GM12892 (cell line): Measurements from ENCODE around the gene ATP5F1E.

Experiments
- POLR2A ChIP-seq: IDR thresholded peaks from 2 replicates; pipeline ENCODE4 v1.6.1; 2011; ENCODE audit warnings: low read depth, low read length, control low read depth
- POLR2AphosphoS5 ChIP-seq: IDR thresholded peaks from 2 replicates; pipeline ENCODE4 v1.6.1; 2011; ENCODE audit warnings: low read depth, low read length, control low read depth

DNA sequence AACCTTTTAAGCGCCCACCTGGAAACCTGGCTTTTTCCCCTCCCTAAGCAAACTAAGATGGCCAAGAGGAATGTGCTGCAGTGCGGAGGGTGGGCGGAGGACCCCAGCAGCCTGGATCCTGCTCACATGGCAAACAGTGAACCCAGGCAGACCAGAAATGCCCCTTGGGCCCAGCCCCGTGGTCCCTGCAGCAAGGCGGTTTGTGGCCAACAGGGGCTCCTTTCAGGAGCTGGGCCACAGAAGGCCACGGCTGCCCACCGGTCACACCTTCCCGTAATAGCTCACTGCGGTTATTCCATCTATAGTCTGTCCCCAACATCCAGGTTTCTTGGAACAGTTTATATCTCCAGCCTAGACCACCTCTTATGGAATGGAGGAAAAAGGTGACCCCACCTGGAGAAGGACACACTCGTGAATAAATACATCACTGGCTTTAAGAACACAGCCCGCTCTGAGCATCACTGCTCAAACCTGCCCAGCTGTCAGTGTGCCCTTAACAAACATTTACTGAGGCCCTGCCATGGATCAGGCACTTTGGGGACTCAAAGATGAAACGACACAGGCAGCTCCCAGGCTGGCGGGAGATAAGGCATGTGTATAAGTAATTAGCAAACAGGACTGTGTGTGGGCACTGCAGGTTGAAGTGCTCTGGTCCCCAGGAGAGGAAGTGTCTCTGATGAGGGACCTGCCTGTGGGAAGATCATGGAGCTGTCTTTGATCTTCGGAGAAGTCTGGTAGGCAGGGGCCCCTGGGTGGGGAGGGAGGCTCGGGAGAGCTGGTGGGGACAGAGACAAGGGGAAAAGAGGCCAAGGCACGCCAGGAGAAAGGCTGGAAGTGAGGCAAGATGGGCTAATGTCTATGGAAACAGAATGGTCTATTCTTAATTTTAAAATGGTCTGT, 16.1 kb downstream of the ATP5F1E start:
- TF ChIP-seq POLR2AphosphoS5 = no peak
- TF ChIP-seq POLR2A = no peak
